Hematopoietic multipotent progenitor cell treated with erythropoietin and hydrocortisone succinate and interleukin-3 and kit ligand, for 8 days (in vitro differentiated cells): ENCODE results near the gene GPRC5D.
A peak's percentile ranks its signal among the peaks of the same experiment; 100 is the strongest.

ENCODE experiments used
- DNase-seq: peaks from one replicate; pipeline ENCODE4 v3.0.0-alpha.2; 2015

GPRC5D gene

DNA sequence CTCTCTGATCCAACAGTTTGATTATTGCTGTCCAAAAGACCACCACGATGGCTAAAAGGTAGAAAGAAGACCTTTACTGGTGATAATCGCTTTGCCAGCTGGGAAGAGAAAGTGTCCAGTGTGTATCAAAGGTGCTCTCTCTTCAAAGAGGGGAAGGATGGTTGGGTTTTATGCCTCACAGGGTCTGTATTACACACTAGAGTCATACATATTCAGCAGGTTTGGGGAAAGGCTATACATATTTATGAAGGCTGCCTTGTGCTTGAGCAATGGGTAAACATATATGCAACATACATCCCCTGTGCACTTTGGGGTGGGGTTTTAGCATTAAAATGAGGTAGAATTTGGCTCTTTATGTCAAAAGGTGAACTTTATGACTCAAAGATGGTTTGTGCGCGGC lies 18.2 kb downstream of the GPRC5D start:
- DNase-seq, result no peak

- DNase-seq, result no peak
Observed at GRCh38 chr12:12930633-12931219, 21.2 kb downstream of the GPRC5D start.

DNA sequence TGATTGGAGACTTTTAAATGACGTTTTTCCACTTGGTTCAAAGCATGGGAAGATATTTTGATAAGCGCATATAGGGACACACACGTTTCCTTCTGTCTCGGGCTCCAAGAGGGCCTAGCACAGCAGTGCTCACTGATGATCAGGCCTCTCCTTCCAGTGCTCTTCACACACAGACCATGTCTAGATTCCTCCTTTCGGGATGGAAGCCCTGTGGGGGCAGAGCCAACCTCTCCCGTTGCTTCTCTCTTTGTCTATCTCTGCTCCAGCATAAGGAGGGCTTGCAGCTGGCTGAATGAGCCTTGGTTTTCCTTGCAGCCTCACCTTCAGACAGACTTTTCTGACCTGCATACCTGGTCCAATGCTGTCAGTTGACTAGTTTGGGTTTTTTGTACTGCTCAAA lies 22.3 kb downstream of the GPRC5D start:
- DNase-seq, result no peak

DNA sequence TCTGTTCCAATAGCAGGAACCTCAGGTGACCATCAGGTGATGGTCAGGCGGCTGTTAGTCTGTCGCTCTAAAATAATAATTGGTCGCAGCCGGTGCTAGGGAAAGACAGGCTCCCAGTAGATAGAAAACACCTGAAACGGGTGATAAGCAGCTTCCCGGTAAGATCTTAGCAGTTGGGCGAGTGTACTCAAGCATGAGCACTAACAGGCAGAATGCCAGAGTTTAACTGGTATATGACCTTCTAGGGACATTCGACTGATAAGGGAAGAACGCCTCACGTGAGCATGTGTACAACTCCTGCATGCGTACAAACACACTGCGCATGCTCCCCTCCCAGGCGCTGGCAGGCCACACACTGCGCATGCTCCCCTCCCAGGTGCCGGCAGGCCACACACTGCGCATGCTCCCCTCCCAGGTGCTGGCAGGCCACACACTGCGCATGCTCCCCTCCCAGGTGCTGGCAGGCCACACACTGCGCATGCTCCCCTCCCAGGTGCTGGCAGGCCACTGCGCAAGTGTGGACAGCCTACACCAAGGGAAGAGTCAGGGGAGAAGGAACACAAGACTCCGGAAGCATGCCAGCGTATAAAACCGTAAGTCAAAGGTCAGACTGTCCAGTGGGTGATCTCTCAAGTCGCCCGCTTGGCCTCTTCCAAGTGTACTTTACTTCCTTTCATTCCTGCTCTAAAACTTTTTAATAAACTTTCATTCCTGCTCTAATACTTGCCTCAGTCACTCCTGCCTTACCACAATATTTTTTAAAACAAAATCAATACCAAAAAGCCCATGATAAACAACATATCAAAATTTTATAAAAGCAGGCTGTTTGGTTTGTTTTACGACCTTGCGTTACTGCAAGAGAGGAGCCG lies 24.5 kb downstream of the GPRC5D start:
- peak; percentile 87 for DNase-seq

DNA sequence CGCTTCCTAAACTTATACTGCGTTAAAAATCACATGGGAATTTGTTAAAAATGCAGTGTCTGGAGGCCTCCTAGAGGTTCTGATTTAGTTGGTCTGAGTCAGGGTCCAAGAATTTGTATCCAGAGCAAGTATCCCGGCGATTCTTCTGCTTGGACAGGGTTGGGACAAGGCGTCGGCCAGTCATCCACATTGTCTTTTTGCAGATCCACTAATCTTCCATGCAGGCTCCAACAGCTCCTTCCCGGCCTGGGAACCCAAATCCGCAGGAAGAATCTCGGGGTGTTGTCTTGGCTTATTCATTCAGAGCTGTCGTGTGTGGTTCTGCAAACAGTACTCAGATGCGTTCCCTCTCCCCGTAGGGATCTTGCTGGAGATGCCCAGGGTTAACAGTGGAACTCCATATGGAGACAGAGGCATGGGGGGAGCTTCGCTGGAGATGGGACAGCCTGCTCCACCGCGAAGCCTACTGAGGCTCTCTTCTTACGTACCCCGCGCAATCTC lies 25.3 kb downstream of the GPRC5D start:
- DNase-seq, result no peak

DNA sequence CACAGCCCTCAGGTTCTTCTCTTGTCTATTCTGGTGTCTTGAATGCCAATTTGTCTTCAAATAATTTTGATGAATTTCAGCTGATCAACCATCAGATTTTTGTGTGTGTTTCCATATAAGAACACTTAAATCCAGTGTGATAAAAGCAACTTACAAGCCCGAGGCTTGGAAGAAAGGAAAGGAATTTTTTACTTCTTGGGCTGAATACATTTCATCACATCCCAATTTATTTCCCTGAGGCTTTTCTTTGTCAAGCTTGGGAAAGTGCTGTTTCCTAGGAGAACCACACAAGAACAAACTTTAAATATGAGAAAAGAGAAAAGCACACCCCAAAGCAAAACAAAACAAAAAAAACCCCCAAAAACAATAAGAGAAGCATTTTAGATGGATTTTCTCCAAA lies 26.6 kb downstream of the GPRC5D start:
- DNase-seq, result no peak

GRCh38 chr12:12924169-12924568 lies 27.8 kb downstream of the GPRC5D start:
- DNase-seq, result no peak

GRCh38 chr12:12922978-12923377 lies 29.0 kb downstream of the GPRC5D start:
- no peak for DNase-seq

DNA sequence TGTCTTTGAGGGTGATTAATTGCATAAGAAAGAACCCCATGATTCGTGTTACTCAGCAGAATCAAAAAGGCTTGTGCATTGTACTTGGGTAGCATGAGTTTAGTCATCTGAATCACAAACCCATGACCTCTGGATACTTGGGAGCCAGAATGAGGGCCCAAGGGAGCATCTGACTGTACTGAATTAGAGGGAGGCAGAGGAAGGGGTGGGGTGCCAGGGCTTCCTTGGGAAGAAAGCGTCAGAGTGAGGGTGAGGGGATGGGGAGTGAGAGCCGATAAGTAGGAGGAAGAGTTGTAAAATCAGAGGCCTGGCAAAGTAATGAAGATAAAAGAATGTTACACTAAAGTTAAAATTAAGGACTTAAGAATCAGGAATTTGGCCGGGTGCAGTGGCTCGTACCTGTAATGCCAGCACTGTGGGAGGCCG lies 29.8 kb downstream of the GPRC5D start:
- no peak for DNase-seq

DNA sequence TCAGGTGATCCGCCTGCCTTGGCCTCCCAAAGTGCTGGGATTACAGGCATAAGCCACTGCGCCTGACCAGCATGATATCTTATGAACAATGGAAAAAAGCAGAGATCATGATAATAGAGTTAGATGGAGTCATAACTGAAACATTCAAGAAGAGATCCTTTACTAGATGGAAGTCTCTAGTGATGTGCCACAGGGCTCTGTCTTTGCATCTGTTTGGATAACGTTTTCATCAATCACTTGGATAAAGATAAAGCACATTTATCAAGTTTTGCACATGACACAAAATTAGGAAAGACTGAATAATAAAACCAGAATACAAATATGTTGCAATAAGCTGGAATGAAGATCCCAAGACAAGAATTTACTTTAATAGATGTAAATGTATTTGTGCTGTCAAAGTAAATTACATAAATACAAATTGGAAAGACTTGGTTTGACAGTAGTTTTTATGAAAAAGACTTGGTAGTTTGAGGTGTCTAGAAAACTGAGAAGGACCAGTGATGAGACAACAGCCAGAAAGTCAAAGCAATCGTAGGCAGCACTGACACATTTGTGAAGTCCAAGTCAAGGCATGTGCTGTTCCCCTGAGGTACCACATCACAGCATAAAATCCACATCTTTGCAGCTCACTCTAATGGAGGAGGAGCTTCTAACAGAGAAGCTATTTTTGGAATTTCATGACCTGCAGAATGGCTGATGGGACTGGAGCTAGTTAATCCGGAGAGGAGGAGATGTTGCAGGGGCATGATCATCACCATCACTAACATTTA lies 32.1 kb downstream of the GPRC5D start:
- DNase-seq, result no peak

DNA sequence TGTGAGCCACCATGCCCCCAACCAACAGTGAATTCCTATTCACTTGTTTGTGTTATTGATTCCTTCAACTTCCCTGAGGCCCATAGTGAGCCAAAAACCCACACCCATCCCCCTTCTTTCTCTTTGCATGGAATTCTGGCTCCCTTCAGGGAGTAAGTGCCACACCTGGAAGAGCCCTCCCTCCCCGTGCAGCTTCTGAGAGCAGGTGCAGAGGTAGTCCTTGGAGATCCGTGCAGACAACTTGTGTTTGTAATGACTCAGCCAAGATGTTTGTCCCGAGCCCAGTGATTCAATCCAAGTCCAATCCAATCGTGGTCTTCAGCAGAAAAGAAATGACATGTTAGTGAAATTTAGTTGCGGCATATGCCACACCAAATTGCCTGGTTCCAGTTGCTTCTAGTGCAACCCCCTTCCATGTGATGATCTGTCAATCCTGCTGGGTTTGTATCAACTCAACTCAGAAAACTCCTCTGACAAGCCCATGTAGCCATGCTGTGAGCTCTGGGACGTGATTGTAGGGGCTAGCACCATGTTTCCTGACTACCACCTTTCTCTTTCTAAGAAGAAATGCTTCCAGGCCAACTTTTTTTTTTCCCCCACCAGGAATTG lies 33.1 kb downstream of the GPRC5D start:
- DNase-seq, result no peak

DNA sequence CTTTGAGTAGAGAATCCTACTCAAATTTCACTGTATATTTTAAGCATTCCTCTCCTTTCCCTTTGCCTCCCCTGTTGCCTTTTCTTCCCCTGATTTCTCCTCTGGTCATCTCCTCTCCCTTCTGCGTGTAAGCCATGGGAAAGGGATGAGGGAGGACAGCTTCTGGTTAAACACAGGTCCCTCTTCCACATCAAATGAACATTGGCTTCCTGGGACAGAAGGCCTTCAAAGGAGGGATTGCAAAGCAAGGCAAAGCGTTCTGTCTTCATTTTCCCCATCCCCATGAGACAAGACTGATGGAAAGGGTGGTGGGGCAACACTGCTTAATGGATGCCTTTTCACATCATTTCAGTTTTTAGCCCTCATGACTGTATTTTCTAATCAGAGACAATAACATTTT lies 34.5 kb downstream of the GPRC5D start:
- DNase-seq, result no peak

DNA sequence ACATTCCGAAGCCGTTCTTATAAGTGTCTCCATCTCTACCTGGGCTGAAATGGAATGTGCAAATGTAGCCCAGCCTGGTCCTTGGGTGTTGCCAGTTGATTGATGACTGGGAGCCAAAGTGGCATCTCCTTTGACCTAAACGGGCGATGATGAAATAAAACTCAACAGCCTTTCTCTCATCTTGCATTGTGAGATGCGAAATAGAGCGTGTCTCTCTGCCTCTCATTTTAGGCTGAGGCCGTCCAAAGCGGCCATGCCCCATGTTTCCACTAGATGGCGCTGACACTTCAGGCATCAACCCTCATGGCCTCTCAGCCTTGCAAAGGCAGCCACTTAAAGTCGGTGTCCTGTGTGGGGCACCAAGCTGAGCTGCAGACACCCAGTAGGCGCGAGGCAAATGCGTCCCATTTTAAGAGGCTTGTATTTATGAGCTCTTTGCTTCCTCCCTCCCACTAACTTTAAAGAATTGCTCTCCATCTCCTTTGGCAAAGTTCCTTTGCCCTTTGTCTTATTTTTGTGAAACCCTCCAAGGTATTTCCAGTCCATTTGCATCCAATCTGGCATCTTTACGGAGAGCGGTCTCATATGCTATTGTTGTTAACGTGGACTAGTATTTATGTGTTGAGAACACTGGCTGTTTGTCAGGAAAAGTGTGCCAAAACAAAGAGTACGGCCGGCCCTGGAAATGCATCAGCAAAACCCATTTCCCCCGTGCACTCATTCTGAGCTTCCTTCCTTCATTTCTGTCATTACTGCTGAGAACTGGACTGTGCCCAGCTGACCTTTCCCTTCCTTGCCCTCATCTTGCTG lies 35.6 kb downstream of the GPRC5D start:
- DNase-seq, result peak; percentile 84

DNA sequence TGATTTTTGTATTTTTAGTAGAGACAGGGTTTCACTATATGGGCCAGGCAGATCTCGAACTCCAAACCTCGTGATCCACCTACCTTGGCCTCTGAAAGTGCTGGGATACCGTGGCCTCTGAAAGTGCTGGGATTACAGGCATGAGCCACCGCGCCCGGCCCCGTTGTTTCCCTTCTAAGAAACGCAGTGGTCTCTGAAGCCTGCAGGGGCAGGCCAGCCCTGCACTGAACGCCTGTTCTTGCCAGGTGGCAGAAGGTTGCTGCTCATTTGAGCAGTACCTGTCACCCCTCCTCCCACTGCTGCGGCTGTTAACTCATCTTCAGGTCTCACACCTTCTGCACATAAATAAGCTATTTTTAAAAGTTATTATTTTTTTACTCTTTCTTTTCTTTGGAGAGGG lies 36.3 kb downstream of the GPRC5D start:
- DNase-seq, result no peak

- DNase-seq, result no peak
Observed at GRCh38 chr12:12912711-12913110, 39.3 kb downstream of the GPRC5D start.

DNA sequence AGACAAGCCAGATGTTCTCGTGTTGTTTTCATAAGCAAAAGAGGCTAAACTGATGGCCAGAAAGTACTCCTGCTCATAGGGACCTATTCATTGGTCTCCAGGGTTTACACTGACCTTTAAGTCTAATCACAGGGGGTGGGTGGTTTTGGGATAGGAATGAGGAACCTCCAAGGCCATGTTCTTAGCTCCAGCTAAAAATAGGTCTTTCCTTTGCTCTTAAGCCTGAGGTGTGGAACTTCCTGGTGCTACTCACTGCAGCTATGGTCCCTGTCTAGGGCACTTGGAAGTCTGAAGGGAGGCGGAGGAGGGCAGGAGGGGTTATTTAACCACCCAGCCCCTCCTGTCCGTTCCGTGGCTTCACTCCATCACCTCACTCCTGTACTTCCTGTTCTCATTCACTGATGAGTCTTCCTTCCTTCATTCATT lies 42.0 kb downstream of the GPRC5D start:
- DNase-seq, result peak; percentile 21

- DNase-seq, result no peak
Observed at GRCh38 chr12:12909228-12909994, 42.6 kb downstream of the GPRC5D start.

DNA sequence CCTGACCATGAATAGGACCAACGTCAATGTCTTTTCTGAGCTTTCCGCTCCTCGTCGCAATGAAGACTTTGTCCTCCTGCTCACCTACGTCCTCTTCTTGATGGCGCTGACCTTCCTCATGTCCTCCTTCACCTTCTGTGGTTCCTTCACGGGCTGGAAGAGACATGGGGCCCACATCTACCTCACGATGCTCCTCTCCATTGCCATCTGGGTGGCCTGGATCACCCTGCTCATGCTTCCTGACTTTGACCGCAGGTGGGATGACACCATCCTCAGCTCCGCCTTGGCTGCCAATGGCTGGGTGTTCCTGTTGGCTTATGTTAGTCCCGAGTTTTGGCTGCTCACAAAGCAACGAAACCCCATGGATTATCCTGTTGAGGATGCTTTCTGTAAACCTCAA lies 43.3 kb downstream of the GPRC5D start:
- no peak for DNase-seq

DNA sequence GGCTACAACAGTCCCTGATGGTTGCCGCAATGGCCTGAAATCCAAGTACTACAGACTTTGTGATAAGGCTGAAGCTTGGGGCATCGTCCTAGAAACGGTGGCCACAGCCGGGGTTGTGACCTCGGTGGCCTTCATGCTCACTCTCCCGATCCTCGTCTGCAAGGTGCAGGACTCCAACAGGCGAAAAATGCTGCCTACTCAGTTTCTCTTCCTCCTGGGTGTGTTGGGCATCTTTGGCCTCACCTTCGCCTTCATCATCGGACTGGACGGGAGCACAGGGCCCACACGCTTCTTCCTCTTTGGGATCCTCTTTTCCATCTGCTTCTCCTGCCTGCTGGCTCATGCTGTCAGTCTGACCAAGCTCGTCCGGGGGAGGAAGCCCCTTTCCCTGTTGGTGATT lies 43.7 kb downstream of the GPRC5D start:
- no peak for DNase-seq

- no peak for DNase-seq
Observed at GRCh38 chr12:12907552-12907951, 44.4 kb downstream of the GPRC5D start.
